Activated T-cell treated with anti-CD3 and anti-CD28 coated beads, Interleukin-2, amount 50 U/mL, for 24 hours (primary cell): ENCODE results near the gene TIAM1.
"Not testable (repeated sequence)": the region's sequence is repeated elsewhere in the genome, so short reads cannot be mapped to it uniquely, and the experiment has no call there.

Source experiments
- DNase-seq: peaks from one replicate; pipeline ENCODE4 v3.0.0-alpha.2; 2020
- H3K27ac Mint-ChIP-seq: 2 replicates; pipeline ENCODE4 v1.8.0; 2020; ENCODE audit warnings: mild to moderate bottlenecking, mixed read lengths
- H3K27me3 Mint-ChIP-seq: 2 replicates; pipeline ENCODE4 v1.8.0; 2020; ENCODE audit warnings: mixed read lengths
- H3K36me3 Mint-ChIP-seq: 2 replicates; pipeline ENCODE4 v1.8.0; 2020; ENCODE audit warnings: low read depth, mixed read lengths
- H3K4me1 Mint-ChIP-seq: 2 replicates; pipeline ENCODE4 v1.8.0; 2020; ENCODE audit warnings: low read depth, mixed read lengths
- H3K4me3 Mint-ChIP-seq: 2 replicates; pipeline ENCODE4 v1.8.0; 2020; ENCODE audit warnings: mild to moderate bottlenecking, moderate library complexity, mixed read lengths
- H3K9me3 Mint-ChIP-seq: 2 replicates; pipeline ENCODE4 v1.8.0; 2020; ENCODE audit warnings: mixed read lengths

The TIAM1 gene

DNA sequence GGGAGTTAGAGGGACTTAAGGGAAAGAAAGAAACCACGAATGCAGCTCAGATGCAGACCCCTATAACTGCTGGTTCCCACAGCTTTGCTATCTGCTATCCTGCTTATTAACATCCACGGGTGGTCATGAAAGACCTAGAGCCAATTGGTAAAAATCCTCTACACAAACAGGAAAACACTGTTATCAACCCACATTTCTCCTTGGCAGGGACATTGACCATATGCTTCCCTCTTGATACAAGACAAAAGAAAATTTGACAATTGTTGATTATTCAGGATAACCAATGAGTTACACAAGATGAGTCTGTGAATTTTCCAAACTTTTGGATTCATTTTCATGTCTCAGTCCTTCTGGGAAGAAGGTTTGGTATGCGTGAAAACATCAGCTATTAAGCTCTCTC lies 90.4 kb downstream of the TIAM1 start:
- H3K4me3 Mint-ChIP-seq, result no peak overlapping the region
- H3K27ac Mint-ChIP-seq, result no peak overlapping the region
- H3K4me1 Mint-ChIP-seq, result peaks cover 5% of the 10 kb centered on the region
- H3K36me3 Mint-ChIP-seq, result peaks cover 40% of the 10 kb centered on the region
- no peaks in the 10 kb centered on the region for H3K27me3 Mint-ChIP-seq
- H3K9me3 Mint-ChIP-seq, result no peaks in the 10 kb centered on the region
- DNase-seq, result no peak

DNA sequence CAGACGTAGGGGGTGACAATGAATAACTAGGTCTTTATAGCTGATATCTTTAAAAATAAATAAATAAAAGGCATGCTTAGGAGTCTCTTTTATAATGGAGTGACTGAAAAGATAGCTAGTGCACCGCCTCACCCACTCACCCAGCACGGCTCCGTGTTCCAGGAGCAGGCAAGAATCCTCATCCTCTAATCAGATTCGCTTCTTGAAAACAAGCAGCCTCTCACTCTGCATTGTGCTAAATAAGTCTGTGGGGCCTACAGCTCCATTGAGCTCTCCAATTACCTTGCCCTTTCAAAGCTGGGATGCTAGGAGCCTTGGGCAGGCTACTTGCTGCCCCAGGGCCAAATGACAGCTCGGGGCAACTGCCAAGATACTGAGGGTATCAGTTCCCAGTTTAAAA lies 91.5 kb downstream of the TIAM1 start:
- Mint-ChIP-seq H3K4me3 (no peak overlapping the region), H3K36me3 (peaks cover 51% of the 10 kb centered on the region), H3K4me1 (peaks cover 3% of the 10 kb centered on the region), H3K27ac (no peak overlapping the region), H3K27me3 (no peaks in the 10 kb centered on the region), H3K9me3 (no peaks in the 10 kb centered on the region)
- no peak for DNase-seq

- H3K27me3 Mint-ChIP-seq, result no peaks in the 10 kb centered on the region
- peaks cover 53% of the 10 kb centered on the region for H3K36me3 Mint-ChIP-seq
These were observed 92.0 kb downstream of the TIAM1 start for GRCh38 chr21:31252091-31252490.

DNA sequence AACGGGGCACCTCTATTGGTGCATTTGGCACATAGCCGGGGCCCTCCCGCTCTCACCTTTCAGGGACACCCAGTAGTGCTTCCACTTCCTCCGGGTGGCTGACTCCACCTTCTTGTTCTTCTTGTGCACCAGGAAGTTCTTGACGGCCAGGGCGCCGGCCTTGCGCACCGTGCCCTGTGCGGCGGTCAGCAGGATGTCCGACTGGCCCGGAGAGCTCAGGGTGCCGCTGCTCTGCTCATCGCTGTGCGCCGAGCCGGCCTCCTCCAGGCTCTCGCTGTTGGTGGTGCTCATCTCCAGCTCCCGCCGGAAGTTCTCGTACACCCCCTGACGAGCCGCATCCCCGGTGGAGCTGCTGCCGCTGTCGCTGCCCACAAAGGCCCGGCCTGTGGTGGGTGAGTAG lies 92.4 kb downstream of the TIAM1 start:
- no peak overlapping the region for H3K27ac Mint-ChIP-seq
- H3K36me3 Mint-ChIP-seq, result peaks cover 55% of the 10 kb centered on the region
- H3K9me3 Mint-ChIP-seq, result no peaks in the 10 kb centered on the region
- H3K27me3 Mint-ChIP-seq, result no peaks in the 10 kb centered on the region
- DNase-seq, result no peak
- H3K4me3 Mint-ChIP-seq, result no peak overlapping the region
- H3K4me1 Mint-ChIP-seq, result peaks cover 3% of the 10 kb centered on the region

More at GRCh38 chr21:31252091-31252490, 92.0 kb downstream of the TIAM1 start:
- no peak overlapping the region for H3K4me3 Mint-ChIP-seq
- DNase-seq, result no peak
- no peak overlapping the region for H3K27ac Mint-ChIP-seq
- peaks cover 3% of the 10 kb centered on the region for H3K4me1 Mint-ChIP-seq
- H3K9me3 Mint-ChIP-seq, result no peaks in the 10 kb centered on the region

- H3K4me1 Mint-ChIP-seq, result no peaks in the 10 kb centered on the region
- H3K4me3 Mint-ChIP-seq, result no peak overlapping the region
- H3K27me3 Mint-ChIP-seq, result no peaks in the 10 kb centered on the region
- no peak for DNase-seq
- peaks cover 7% of the 10 kb centered on the region for H3K9me3 Mint-ChIP-seq
- H3K36me3 Mint-ChIP-seq, result peaks cover 76% of the 10 kb centered on the region
- no peak overlapping the region for H3K27ac Mint-ChIP-seq
These were observed 95.5 kb downstream of the TIAM1 start for GRCh38 chr21:31248598-31248997.

- Mint-ChIP-seq H3K27me3 (no peaks in the 10 kb centered on the region), H3K4me3 (no peak overlapping the region), H3K4me1 (peaks cover 2% of the 10 kb centered on the region)
These were observed 100.5 kb downstream of the TIAM1 start for GRCh38 chr21:31243611-31244010.

DNA sequence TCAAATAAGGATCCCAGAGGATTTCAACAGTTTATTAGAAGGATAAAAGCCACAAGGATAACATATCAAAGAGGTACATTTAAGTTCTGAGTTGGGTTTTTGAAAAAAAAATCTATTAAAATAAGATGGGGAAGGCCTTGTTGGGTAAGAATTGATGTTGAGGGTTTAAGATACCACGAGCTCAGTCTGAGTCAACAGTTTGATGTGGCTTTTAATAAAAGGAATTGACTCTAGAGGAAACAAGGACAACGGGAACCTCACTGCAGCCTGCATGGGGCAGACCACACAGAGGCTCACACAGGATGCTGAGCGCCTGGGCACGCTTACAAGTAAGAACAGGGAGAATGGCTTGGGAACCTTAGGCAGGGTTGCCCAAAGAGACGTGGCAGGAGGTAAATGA lies 107.5 kb downstream of the TIAM1 start:
- H3K27me3 Mint-ChIP-seq, result no peaks in the 10 kb centered on the region
- no peak for DNase-seq
- H3K36me3 Mint-ChIP-seq, result peaks cover 90% of the 10 kb centered on the region
- H3K27ac Mint-ChIP-seq, result peak overlapping the region; percentile 9
- peaks cover 26% of the 10 kb centered on the region for H3K4me1 Mint-ChIP-seq
- H3K4me3 Mint-ChIP-seq, result no peak overlapping the region
- peaks cover 11% of the 10 kb centered on the region for H3K9me3 Mint-ChIP-seq

More at GRCh38 chr21:31243611-31244010, 100.5 kb downstream of the TIAM1 start:
- Mint-ChIP-seq H3K9me3 (peaks cover 23% of the 10 kb centered on the region), H3K36me3 (peaks cover 91% of the 10 kb centered on the region), H3K27ac (no peak overlapping the region)
- DNase-seq, result no peak

- DNase-seq, result no peak
- Mint-ChIP-seq H3K27me3 (no peaks in the 10 kb centered on the region), H3K27ac (peak overlapping the region; percentile 9), H3K36me3 (peaks cover 88% of the 10 kb centered on the region), H3K4me1 (peaks cover 26% of the 10 kb centered on the region), H3K9me3 (peaks cover 6% of the 10 kb centered on the region), H3K4me3 (no peak overlapping the region)
These were observed 108.2 kb downstream of the TIAM1 start for GRCh38 chr21:31235671-31236450.

GRCh38 chr21:31234936-31235335 lies 109.1 kb downstream of the TIAM1 start:
- Mint-ChIP-seq H3K4me1 (peaks cover 26% of the 10 kb centered on the region), H3K36me3 (peaks cover 83% of the 10 kb centered on the region), H3K4me3 (no peak overlapping the region), H3K27ac (no peak overlapping the region), H3K9me3 (no peaks in the 10 kb centered on the region), H3K27me3 (no peaks in the 10 kb centered on the region)
- no peak for DNase-seq

- peaks cover 31% of the 10 kb centered on the region for H3K4me1 Mint-ChIP-seq
- H3K4me3 Mint-ChIP-seq, result no peak overlapping the region
- H3K27me3 Mint-ChIP-seq, result no peaks in the 10 kb centered on the region
- H3K9me3 Mint-ChIP-seq, result no peaks in the 10 kb centered on the region
- no peak overlapping the region for H3K27ac Mint-ChIP-seq
- DNase-seq, result no peak
- H3K36me3 Mint-ChIP-seq, result peaks cover 76% of the 10 kb centered on the region
These were observed 110.3 kb downstream of the TIAM1 start for GRCh38 chr21:31233711-31234110.

GRCh38 chr21:31232344-31232743 lies 111.7 kb downstream of the TIAM1 start:
- Mint-ChIP-seq H3K9me3 (no peaks in the 10 kb centered on the region), H3K36me3 (peaks cover 71% of the 10 kb centered on the region), H3K27ac (peak overlapping the region; percentile 22)

DNA sequence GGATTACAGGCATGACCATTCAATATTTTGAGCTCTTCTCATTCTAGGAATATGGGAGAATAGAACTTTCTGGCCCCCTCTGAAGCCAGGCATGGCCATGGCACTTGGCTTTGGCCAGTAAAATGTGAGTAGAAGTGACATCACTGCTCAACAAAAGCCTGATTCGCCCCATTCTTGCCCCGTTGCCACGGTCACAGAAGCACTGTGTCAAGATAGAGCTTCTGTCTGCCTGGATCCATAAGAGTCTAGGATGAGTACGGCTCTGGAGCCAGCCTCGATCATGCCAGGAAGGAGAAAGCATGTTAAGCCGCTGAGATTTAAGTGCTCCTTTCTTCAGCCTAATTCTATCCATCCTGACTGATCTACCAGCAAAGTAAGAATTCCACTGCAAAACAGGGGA lies 113.1 kb downstream of the TIAM1 start:
- Mint-ChIP-seq H3K27ac (no peak overlapping the region), H3K4me1 (peaks cover 24% of the 10 kb centered on the region), H3K27me3 (no peaks in the 10 kb centered on the region), H3K36me3 (peaks cover 67% of the 10 kb centered on the region), H3K4me3 (no peak overlapping the region), H3K9me3 (no peaks in the 10 kb centered on the region)
- DNase-seq, result no peak

More at GRCh38 chr21:31232344-31232743, 111.7 kb downstream of the TIAM1 start:
- no peak for DNase-seq
- no peaks in the 10 kb centered on the region for H3K27me3 Mint-ChIP-seq
- H3K4me3 Mint-ChIP-seq, result no peak overlapping the region
- peaks cover 36% of the 10 kb centered on the region for H3K4me1 Mint-ChIP-seq

- H3K27ac Mint-ChIP-seq, result peak overlapping the region; percentile 67
- peaks cover 67% of the 10 kb centered on the region for H3K36me3 Mint-ChIP-seq
- DNase-seq, H3K9me3 Mint-ChIP-seq, H3K27me3 Mint-ChIP-seq, H3K4me3 Mint-ChIP-seq: not testable (repeated sequence)
- H3K4me1 Mint-ChIP-seq, result peaks cover 17% of the 10 kb centered on the region
These were observed 115.3 kb downstream of the TIAM1 start for GRCh38 chr21:31228723-31229122.

DNA sequence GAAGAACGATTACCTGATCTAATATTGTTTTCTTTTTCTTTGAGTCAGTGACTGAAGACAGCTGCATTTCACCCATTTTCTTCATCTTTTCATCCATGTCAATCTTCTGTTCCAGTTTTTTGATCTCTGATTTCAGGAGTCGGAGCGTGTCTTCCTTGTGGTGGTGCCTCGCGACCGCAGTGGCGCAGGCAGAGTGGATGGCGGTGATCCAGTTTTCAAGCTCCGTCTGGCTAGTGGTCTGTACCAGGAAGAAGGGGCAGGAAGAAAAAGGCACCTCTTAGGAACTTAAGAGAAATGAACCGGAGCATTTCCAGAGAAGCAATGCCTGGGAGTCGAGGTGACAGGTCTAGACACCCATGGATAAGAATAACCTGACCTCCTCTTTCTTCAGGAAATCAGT lies 118.3 kb downstream of the TIAM1 start:
- H3K4me1 Mint-ChIP-seq, result peaks cover 17% of the 10 kb centered on the region
- no peak for DNase-seq
- H3K27ac Mint-ChIP-seq, result no peak overlapping the region
- H3K9me3 Mint-ChIP-seq, result no peaks in the 10 kb centered on the region
- H3K4me3 Mint-ChIP-seq, result no peak overlapping the region
- no peaks in the 10 kb centered on the region for H3K27me3 Mint-ChIP-seq
- H3K36me3 Mint-ChIP-seq, result peaks cover 69% of the 10 kb centered on the region

GRCh38 chr21:31222142-31222541 lies 121.9 kb downstream of the TIAM1 start:
- Mint-ChIP-seq H3K27ac (no peak overlapping the region), H3K27me3 (no peaks in the 10 kb centered on the region), H3K4me3 (no peak overlapping the region), H3K36me3 (peaks cover 79% of the 10 kb centered on the region), H3K4me1 (peaks cover 13% of the 10 kb centered on the region), H3K9me3 (no peaks in the 10 kb centered on the region)
- no peak for DNase-seq
